RWPE2 (cell line): ENCODE measurements around the gene PAPOLB.

Source experiments
- ATAC-seq: fragments of 200-7000 bp; cut with Tn5 transposase; 3 replicates; pipeline ENCODE4 v1.9.1; 2021; ENCODE audit warnings: low read depth
- DNase-seq: peaks from one replicate; pipeline ENCODE4 v3.0.0-alpha.2; 2020; ENCODE audit warnings: low spot score
- H3K27ac ChIP-seq: fragments of 450-650 bp; 2 replicates; pipeline ENCODE4 v1.5.1; 2017; ENCODE audit warnings: mild to moderate bottlenecking; ENCODE audit not compliant: poor library complexity, severe bottlenecking
- H3K27me3 ChIP-seq: fragments of 250-450 bp; sonication (Bioruptor Pico); 2 replicates; pipeline ENCODE4 v1.5.1; 2021; ENCODE audit warnings: mild to moderate bottlenecking, moderate library complexity; ENCODE audit not compliant: insufficient read depth, poor library complexity, severe bottlenecking
- H3K36me3 ChIP-seq: fragments of 250-450 bp; sonication (Bioruptor Pico); 2 replicates; pipeline ENCODE4 v1.5.1; 2020; ENCODE audit warnings: low read depth, mild to moderate bottlenecking, moderate library complexity
- H3K4me1 ChIP-seq: fragments of 250-450 bp; sonication (Bioruptor Pico); 2 replicates; pipeline ENCODE4 v1.5.1; 2021; ENCODE audit warnings: mild to moderate bottlenecking, moderate library complexity; ENCODE audit not compliant: insufficient read depth, poor library complexity, severe bottlenecking
- H3K4me3 ChIP-seq: fragments of 250-450 bp; sonication (Bioruptor Pico); 2 replicates; pipeline ENCODE4 v1.5.1; 2021; ENCODE audit warnings: mild to moderate bottlenecking, moderate library complexity; ENCODE audit not compliant: severe bottlenecking
- H3K9me3 ChIP-seq: fragments of 250-450 bp; sonication (Bioruptor Pico); 2 replicates; pipeline ENCODE4 v1.5.1; 2021; ENCODE audit warnings: mild to moderate bottlenecking, moderate library complexity; ENCODE audit not compliant: severe bottlenecking
- TF ChIP-seq, protein P1 (sequence below): fragments of 450-650 bp; IDR thresholded peaks from one replicate; pipeline ENCODE4 v1.5.1; 2017; ENCODE audit warnings: mild to moderate bottlenecking, moderate library complexity; ENCODE audit not compliant: poor library complexity, severe bottlenecking

The PAPOLB gene

DNA sequence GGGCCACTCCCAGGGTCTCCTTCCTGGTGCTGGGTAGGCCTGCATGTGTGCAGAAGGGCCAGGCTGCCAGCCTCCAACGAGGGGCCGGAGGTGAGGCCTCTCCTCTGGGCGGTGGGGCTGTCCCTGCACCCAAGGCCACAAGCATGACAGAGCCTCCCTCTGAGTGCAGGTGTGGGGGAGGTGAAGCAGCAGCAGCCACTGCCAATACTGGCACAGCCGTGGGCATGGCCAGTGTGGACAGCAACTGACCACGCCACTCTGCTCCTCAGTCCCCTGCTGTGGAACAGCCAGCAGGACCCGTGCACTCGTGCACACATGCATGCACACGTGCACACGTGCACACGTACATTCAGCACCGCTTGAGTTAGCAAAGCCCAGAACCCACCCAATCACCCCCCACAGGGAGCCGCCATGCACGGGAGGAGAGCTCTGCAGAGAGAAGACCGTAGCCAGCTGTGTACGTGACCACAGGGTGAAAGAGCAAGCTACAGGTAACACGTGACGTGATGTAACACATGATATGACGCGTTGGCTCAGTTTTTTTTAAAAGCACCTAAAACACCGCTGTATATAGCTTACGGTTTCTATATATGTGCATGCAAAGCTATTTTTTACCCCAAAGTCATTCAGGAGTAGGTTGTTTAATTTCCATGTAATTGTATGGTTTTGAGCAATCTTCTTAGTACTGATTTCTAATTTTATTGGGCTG is 23.1 kb downstream of the PAPOLB start:
- Histone ChIP-seq H3K4me3 (no peak overlapping the region), H3K27ac (no peak overlapping the region), H3K9me3 (no peaks in the 10 kb centered on the region)

DNA sequence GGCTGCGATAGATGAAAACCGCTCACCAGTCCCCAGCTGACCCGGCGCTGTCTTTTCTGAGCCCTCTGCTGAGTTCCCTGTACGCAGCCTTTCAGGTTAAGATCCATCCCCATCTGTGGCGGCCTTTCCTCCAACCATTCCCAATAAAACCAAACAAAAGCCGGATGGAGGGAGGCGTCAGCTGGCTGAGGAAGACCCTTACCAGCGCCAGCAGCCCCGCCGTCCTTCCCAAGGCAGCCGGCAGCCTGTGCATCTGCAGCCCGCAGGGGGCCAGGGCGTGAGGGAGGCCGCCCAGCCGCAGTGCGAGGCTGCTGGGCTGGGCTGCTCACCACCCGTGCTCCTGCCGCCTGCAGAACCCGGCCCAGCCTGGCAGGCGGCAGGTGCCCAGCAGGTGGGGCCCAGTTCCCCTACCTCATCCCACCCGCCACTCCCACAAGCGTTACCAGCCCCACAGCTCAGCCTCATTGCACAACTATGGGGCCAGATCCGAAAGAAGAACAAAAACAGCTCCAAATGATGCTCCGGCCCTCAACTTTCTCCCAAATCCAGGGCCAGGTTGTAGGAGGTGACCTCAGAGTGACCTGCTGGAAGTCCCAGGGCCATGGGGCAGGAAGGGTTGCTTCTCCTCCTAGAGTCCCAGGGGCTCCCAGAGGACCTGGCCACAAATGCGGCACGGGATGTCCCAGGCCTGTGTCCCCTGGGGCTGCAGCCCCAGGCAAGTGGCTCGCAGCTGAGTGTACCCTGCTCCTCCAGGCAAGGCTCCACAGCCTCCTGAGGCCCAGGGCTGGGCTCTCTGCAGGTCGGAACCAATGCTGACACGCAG is 23.8 kb downstream of the PAPOLB start:
- TF ChIP-seq, protein P1, sequence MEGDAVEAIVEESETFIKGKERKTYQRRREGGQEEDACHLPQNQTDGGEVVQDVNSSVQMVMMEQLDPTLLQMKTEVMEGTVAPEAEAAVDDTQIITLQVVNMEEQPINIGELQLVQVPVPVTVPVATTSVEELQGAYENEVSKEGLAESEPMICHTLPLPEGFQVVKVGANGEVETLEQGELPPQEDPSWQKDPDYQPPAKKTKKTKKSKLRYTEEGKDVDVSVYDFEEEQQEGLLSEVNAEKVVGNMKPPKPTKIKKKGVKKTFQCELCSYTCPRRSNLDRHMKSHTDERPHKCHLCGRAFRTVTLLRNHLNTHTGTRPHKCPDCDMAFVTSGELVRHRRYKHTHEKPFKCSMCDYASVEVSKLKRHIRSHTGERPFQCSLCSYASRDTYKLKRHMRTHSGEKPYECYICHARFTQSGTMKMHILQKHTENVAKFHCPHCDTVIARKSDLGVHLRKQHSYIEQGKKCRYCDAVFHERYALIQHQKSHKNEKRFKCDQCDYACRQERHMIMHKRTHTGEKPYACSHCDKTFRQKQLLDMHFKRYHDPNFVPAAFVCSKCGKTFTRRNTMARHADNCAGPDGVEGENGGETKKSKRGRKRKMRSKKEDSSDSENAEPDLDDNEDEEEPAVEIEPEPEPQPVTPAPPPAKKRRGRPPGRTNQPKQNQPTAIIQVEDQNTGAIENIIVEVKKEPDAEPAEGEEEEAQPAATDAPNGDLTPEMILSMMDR = no peak
- Histone ChIP-seq H3K27ac (no peak overlapping the region), H3K4me1 (no peaks in the 10 kb centered on the region), H3K36me3 (no peaks in the 10 kb centered on the region), H3K27me3 (no peaks in the 10 kb centered on the region), H3K9me3 (no peaks in the 10 kb centered on the region), H3K4me3 (no peak overlapping the region)
- DNase-seq (no peak), ATAC-seq (no peak)

More for the DNA sequence above, 23.1 kb downstream of the PAPOLB start:
- Histone ChIP-seq H3K27me3 (no peaks in the 10 kb centered on the region), H3K36me3 (no peaks in the 10 kb centered on the region), H3K4me1 (no peaks in the 10 kb centered on the region)
- TF ChIP-seq, protein P1 = no peak
- ATAC-seq = no peak
- no peak for DNase-seq

DNA sequence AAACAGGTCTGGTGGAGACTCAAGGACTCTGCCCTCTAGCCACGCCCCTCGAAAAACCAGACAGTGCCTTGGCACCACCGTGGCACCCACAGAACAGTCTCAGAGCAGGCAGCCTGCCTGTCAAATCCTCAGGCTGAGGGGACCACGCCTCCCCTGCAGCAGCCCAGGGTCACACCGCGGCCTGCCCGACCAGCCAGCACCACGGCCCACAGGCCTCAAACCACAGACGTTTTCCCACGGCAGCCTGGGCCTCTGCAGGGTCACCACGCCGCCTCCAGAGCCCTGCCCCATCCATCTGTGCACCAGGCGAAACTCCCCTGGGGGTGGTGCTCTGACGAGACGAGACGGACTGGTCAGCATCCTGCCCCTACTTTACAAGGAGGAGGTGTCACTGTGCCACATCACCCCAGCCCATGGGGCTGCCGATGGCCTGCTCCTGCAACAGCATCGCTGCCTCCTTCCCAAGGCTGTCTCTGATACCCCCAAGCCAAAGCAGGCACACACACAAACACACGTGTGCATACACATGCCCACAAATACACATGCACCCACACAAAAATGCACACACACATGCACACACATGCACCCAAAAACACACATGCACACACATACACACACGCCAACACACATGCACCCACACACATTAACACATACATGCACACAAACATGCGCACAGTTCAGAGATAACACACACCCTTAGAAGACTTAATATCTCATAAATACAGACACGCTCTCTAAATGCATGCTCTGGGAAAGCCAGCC is 24.6 kb downstream of the PAPOLB start:
- TF ChIP-seq, protein P1 = no peak
- no peak for ATAC-seq

DNA sequence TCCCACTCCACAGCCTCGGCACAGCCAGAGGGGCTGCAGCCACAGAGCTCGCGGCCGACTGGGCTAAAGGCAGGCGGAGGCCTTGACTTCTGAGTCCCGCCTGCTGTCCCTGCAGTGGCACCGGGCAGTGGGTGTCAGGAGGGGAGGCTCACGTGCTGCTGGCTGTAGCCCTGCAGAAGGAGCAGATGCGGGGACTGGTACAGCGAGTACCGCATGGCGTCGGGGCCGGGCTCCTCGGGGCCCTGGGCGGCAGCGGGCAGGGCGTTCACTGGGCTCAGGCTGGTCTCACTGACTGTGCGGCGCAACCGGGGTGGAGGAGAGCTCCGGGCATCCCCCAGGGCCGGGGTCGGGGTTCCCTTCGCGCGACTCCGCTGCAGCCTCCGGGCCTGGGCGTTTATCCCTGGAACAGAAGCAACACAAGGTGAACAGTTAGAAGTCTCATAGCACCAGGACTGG is 25.6 kb downstream of the PAPOLB start:
- no peak overlapping the region for H3K4me3 ChIP-seq
- H3K9me3 ChIP-seq = no peaks in the 10 kb centered on the region
- no peak for DNase-seq
- H3K4me1 ChIP-seq = no peaks in the 10 kb centered on the region
- no peaks in the 10 kb centered on the region for H3K36me3 ChIP-seq
- ATAC-seq = no peak
- H3K27ac ChIP-seq = no peak overlapping the region
- TF ChIP-seq, protein P1 = no peak
- no peaks in the 10 kb centered on the region for H3K27me3 ChIP-seq

More for the DNA sequence above, 24.6 kb downstream of the PAPOLB start:
- Histone ChIP-seq H3K27me3 (no peaks in the 10 kb centered on the region), H3K9me3 (no peaks in the 10 kb centered on the region), H3K4me1 (no peaks in the 10 kb centered on the region), H3K4me3 (no peak overlapping the region), H3K36me3 (no peaks in the 10 kb centered on the region), H3K27ac (no peak overlapping the region)
- no peak for DNase-seq
